ENCODE results near the gene SLC22A3. TPM values are rescaled to one million over a fixed set of nuclear protein-coding genes. Genes with fewer than 3 reads are reported as not detected.
A peak's percentile ranks its signal among the peaks of the same experiment; 100 is the strongest.
"Not testable (repeated sequence)": the region's sequence is repeated elsewhere in the genome, so short reads cannot be mapped to it uniquely, and the experiment has no call there.

Gene SLC22A3
- total RNA-seq, 2 experiments from 2014 or later, result not detected

- Mint-ChIP-seq H3K4me3 (no peak overlapping the region), H3K27me3 (peaks cover 22% of the 10 kb centered on the region), H3K9me3 (ENCODE audit: low read depth) (no peaks in the 10 kb centered on the region), H3K36me3 (ENCODE audit: low read depth) (no peaks in the 10 kb centered on the region), H3K4me1 (peaks cover 42% of the 10 kb centered on the region), H3K27ac (no peak overlapping the region)
- intact Hi-C loops (cut with DNase I, micrococcal nuclease), result loop anchor here (2.0 to 5.0 kb wide), 4 partner anchors 236 to 595 kb away; no protein-coding TSS in a partner anchor
- ChIA-PET CTCF (interaction anchor here (0.9 to 1.5 kb wide), 2 partner anchors 42 to 320 kb away, joined by 3 to 4 read pairs; no protein-coding TSS in a partner anchor), POLR2A (no interaction called here)
- no peak for DNase-seq
- no peak for ATAC-seq
Measured at GRCh38 chr6:160457823-160458222, 109.6 kb downstream of the SLC22A3 start.

GRCh38 chr6:160461641-160462040 is 113.5 kb downstream of the SLC22A3 start:
- DNase-seq (peak; percentile 34), ATAC-seq (peak; percentile 38)
- Mint-ChIP-seq H3K27me3 (peaks cover 25% of the 10 kb centered on the region), H3K9me3 (ENCODE audit: low read depth) (no peaks in the 10 kb centered on the region), H3K36me3 (ENCODE audit: low read depth) (no peaks in the 10 kb centered on the region), H3K27ac (peak overlapping the region; percentile 33), H3K4me3 (no peak overlapping the region), H3K4me1 (peaks cover 60% of the 10 kb centered on the region)
- ChIA-PET CTCF (interaction anchor here (0.6 kb wide), 1 partner anchor 352 kb away, joined by 3 read pairs; no protein-coding TSS in a partner anchor), POLR2A (no interaction called here)
- intact Hi-C loops (cut with DNase I, micrococcal nuclease), result loop anchor here (1.0 to 10.0 kb wide), 8 partner anchors 59 to 769 kb away; partner anchors contain the start of gene SOD2 (in 2 of the 2)

GRCh38 chr6:160462116-160462515 is 113.9 kb downstream of the SLC22A3 start:
- ATAC-seq, result peak; percentile 21
- H3K27me3 Mint-ChIP-seq, result peaks cover 30% of the 10 kb centered on the region
- H3K9me3 Mint-ChIP-seq (ENCODE audit: low read depth), result no peaks in the 10 kb centered on the region
- POLR2A ChIA-PET, result interaction anchor here (0.7 kb wide), 1 partner anchor 1438 kb away, joined by 3 read pairs; no protein-coding TSS in a partner anchor
- H3K27ac Mint-ChIP-seq, result no peak overlapping the region
- H3K4me3 Mint-ChIP-seq, result no peak overlapping the region
- CTCF ChIA-PET, result interaction anchor here (1.0 to 1.3 kb wide), 2 partner anchors 58 to 324 kb away, joined by 6 to 7 read pairs; no protein-coding TSS in a partner anchor
- peaks cover 60% of the 10 kb centered on the region for H3K4me1 Mint-ChIP-seq
- intact Hi-C loops (cut with DNase I, micrococcal nuclease), result loop anchor here (1.0 to 10.0 kb wide), 8 partner anchors 59 to 770 kb away; partner anchors contain the start of gene SOD2 (in 2 of the 2)
- H3K36me3 Mint-ChIP-seq (ENCODE audit: low read depth), result no peaks in the 10 kb centered on the region
- DNase-seq, result no peak

- peak; percentile 63 for DNase-seq
- peak; percentile 80 for ATAC-seq
- Mint-ChIP-seq H3K27me3 (peaks cover 34% of the 10 kb centered on the region), H3K4me1 (peaks cover 60% of the 10 kb centered on the region), H3K9me3 (ENCODE audit: low read depth) (no peaks in the 10 kb centered on the region), H3K36me3 (ENCODE audit: low read depth) (no peaks in the 10 kb centered on the region), H3K27ac (peak overlapping the region; percentile 65), H3K4me3 (peak overlapping the region; percentile 17)
- POLR2A ChIA-PET, result interaction anchor here (0.7 kb wide), 1 partner anchor 1439 kb away, joined by 3 read pairs; no protein-coding TSS in a partner anchor
- intact Hi-C loops (cut with DNase I, micrococcal nuclease), result loop anchor here (1.0 to 10.0 kb wide), 8 partner anchors 58 to 770 kb away; partner anchors contain the start of gene SOD2 (in 2 of the 2)
- CTCF ChIA-PET, result interaction anchor here (0.6 to 1.3 kb wide), 3 partner anchors 57 to 358 kb away, joined by 3 to 7 read pairs (median 6); no protein-coding TSS in a partner anchor
Measured at GRCh38 chr6:160462551-160463109, 114.5 kb downstream of the SLC22A3 start.

- ATAC-seq, result no peak
- H3K27me3 Mint-ChIP-seq, result peaks cover 29% of the 10 kb centered on the region
- POLR2A ChIA-PET, result no interaction called here
- H3K4me3 Mint-ChIP-seq, result no peak overlapping the region
- intact Hi-C loops (cut with DNase I, micrococcal nuclease), result loop anchor here (5.0 to 10.0 kb wide), 3 partner anchors 487 to 772 kb away; partner anchors contain the start of gene SOD2 (in 2 of the 2)
- H3K27ac Mint-ChIP-seq, result no peak overlapping the region
- no peaks in the 10 kb centered on the region for H3K36me3 Mint-ChIP-seq (ENCODE audit: low read depth)
- DNase-seq, result no peak
- CTCF ChIA-PET, result interaction anchor here (1.3 to 2.0 kb wide), 4 partner anchors 9 to 326 kb away, joined by 3 to 6 read pairs (median 5); no protein-coding TSS in a partner anchor
- H3K4me1 Mint-ChIP-seq, result peaks cover 44% of the 10 kb centered on the region
- no peaks in the 10 kb centered on the region for H3K9me3 Mint-ChIP-seq (ENCODE audit: low read depth)
Measured at GRCh38 chr6:160464744-160465143, 116.6 kb downstream of the SLC22A3 start.

GRCh38 chr6:160467261-160467871 is 119.2 kb downstream of the SLC22A3 start:
- H3K4me3 Mint-ChIP-seq; POLR2A ChIA-PET; H3K27ac Mint-ChIP-seq; DNase-seq; ATAC-seq; H3K9me3 Mint-ChIP-seq (ENCODE audit: low read depth); H3K36me3 Mint-ChIP-seq (ENCODE audit: low read depth); CTCF ChIA-PET: not testable (repeated sequence)
- H3K27me3 Mint-ChIP-seq, result peaks cover 17% of the 10 kb centered on the region
- peaks cover 28% of the 10 kb centered on the region for H3K4me1 Mint-ChIP-seq
- intact Hi-C loops (cut with DNase I, micrococcal nuclease), result loop anchor here in 1 of 2 experiments (10.0 kb wide), 1 partner anchor 773 kb away; the partner anchor contains the start of gene SOD2

GRCh38 chr6:160469153-160469552 is 121.0 kb downstream of the SLC22A3 start:
- H3K36me3 Mint-ChIP-seq (ENCODE audit: low read depth), result no peaks in the 10 kb centered on the region
- CTCF ChIA-PET, result no interaction called here
- POLR2A ChIA-PET, result no interaction called here
- DNase-seq (no peak), ATAC-seq (no peak)
- H3K4me1 Mint-ChIP-seq, result peaks cover 10% of the 10 kb centered on the region
- no peak overlapping the region for H3K4me3 Mint-ChIP-seq
- H3K9me3 Mint-ChIP-seq (ENCODE audit: low read depth), result no peaks in the 10 kb centered on the region
- intact Hi-C loops (cut with DNase I, micrococcal nuclease), result loop anchor here in 1 of 2 experiments (10.0 kb wide), 1 partner anchor 774 kb away; the partner anchor contains the start of gene SOD2
- H3K27me3 Mint-ChIP-seq, result peaks cover 17% of the 10 kb centered on the region
- no peak overlapping the region for H3K27ac Mint-ChIP-seq

GRCh38 chr6:160476056-160476455 is 127.9 kb downstream of the SLC22A3 start:
- intact Hi-C loops (cut with DNase I, micrococcal nuclease); DNase-seq; ATAC-seq; H3K4me1 Mint-ChIP-seq; POLR2A ChIA-PET; H3K27me3 Mint-ChIP-seq; H3K27ac Mint-ChIP-seq; CTCF ChIA-PET; H3K4me3 Mint-ChIP-seq: not testable (repeated sequence)
- peaks cover 11% of the 10 kb centered on the region for H3K9me3 Mint-ChIP-seq (ENCODE audit: low read depth)
- peaks cover 16% of the 10 kb centered on the region for H3K36me3 Mint-ChIP-seq (ENCODE audit: low read depth)

GRCh38 chr6:160477072-160477471 is 128.9 kb downstream of the SLC22A3 start:
- CTCF ChIA-PET; intact Hi-C loops (cut with DNase I, micrococcal nuclease); H3K27me3 Mint-ChIP-seq; H3K27ac Mint-ChIP-seq; DNase-seq; H3K4me3 Mint-ChIP-seq; H3K4me1 Mint-ChIP-seq; ATAC-seq; POLR2A ChIA-PET: not testable (repeated sequence)
- peaks cover 24% of the 10 kb centered on the region for H3K36me3 Mint-ChIP-seq (ENCODE audit: low read depth)
- peaks cover 20% of the 10 kb centered on the region for H3K9me3 Mint-ChIP-seq (ENCODE audit: low read depth)

GRCh38 chr6:160477901-160478300 is 129.7 kb downstream of the SLC22A3 start:
- no peak overlapping the region for H3K4me3 Mint-ChIP-seq
- ChIA-PET POLR2A (no interaction called here), CTCF (no interaction called here)
- DNase-seq, result no peak
- ATAC-seq, result no peak
- H3K27me3 Mint-ChIP-seq, result peaks cover 2% of the 10 kb centered on the region
- H3K36me3 Mint-ChIP-seq (ENCODE audit: low read depth), result peaks cover 32% of the 10 kb centered on the region
- H3K4me1 Mint-ChIP-seq, result peaks cover 3% of the 10 kb centered on the region
- H3K9me3 Mint-ChIP-seq (ENCODE audit: low read depth), result peaks cover 20% of the 10 kb centered on the region
- H3K27ac Mint-ChIP-seq, result no peak overlapping the region
- intact Hi-C loops (cut with DNase I, micrococcal nuclease), result no loop called here

- Mint-ChIP-seq H3K4me3 (no peak overlapping the region), H3K9me3 (ENCODE audit: low read depth) (no peaks in the 10 kb centered on the region), H3K27ac (no peak overlapping the region), H3K27me3 (no peaks in the 10 kb centered on the region), H3K4me1 (no peaks in the 10 kb centered on the region), H3K36me3 (ENCODE audit: low read depth) (peaks cover 16% of the 10 kb centered on the region)
- ATAC-seq (no peak), DNase-seq (no peak)
- intact Hi-C loops (cut with DNase I, micrococcal nuclease), result no loop called here
- POLR2A ChIA-PET, result no interaction called here
- CTCF ChIA-PET, result no interaction called here
Measured at GRCh38 chr6:160487116-160487515, 138.9 kb downstream of the SLC22A3 start.

Measured in activated CD4-positive, alpha-beta T cell treated with anti-CD3 and anti-CD28 coated beads for 36 hours (primary cell).